ENCODE measurements around the gene PDZD8.

GRCh38 chr10:117255835-117256460 lies 119.3 kb downstream of the PDZD8 start:
- TF ChIP-seq POLR2A (IDR thresholded peaks at IDR 0.05) (no peak), CTCF (IDR thresholded peaks at IDR 0.05) (no peak)

All from right lobe of liver (tissue), 4 donors.